NCI-H526 treated with DMSO at 0.1 percent for 48 hours (cell line): Measurements from ENCODE around the gene RMRP.

Experiments used
- DNase-seq: peaks from one replicate; lab custom pipeline; 2025; lab: John Stamatoyannopoulos, UW

Gene RMRP

GRCh38 chr9:35686222-35687203 is 28.7 kb upstream of the RMRP start:
- DNase-seq: no peak

- no peak for DNase-seq
Measured at GRCh38 chr9:35685506-35685905, 27.7 kb upstream of the RMRP start.

GRCh38 chr9:35684921-35685320 is 27.1 kb upstream of the RMRP start:
- no peak for DNase-seq

- no peak for DNase-seq
Measured at GRCh38 chr9:35683323-35683722, 25.5 kb upstream of the RMRP start.

- no peak for DNase-seq
Measured at GRCh38 chr9:35682520-35683315, 24.9 kb upstream of the RMRP start.

GRCh38 chr9:35682051-35682450 is 24.2 kb upstream of the RMRP start:
- DNase-seq: no peak

- no peak for DNase-seq
Measured at GRCh38 chr9:35681341-35682002, 23.7 kb upstream of the RMRP start.

- DNase-seq: peak; percentile 97
Measured at GRCh38 chr9:35680331-35681105, 22.7 kb upstream of the RMRP start.

- no peak for DNase-seq
Measured at GRCh38 chr9:35679766-35680330, 22.0 kb upstream of the RMRP start.

GRCh38 chr9:35679091-35679490 is 21.3 kb upstream of the RMRP start:
- DNase-seq: no peak

- no peak for DNase-seq
Measured at GRCh38 chr9:35675732-35676392, 18.0 kb upstream of the RMRP start.

GRCh38 chr9:35675204-35675603 is 17.4 kb upstream of the RMRP start:
- DNase-seq: no peak

- no peak for DNase-seq
Measured at GRCh38 chr9:35674025-35674361, 16.2 kb upstream of the RMRP start.

GRCh38 chr9:35673132-35674024 is 15.6 kb upstream of the RMRP start, which contains the start of gene CA9:
Gene CA9, plus strand, starts transcription at chr9:35673928. Its CDS starts 32 bp downstream, at chr9:35673960.
- no peak for DNase-seq

GRCh38 chr9:35669331-35670145 is 11.7 kb upstream of the RMRP start:
- DNase-seq: no peak

GRCh38 chr9:35667939-35668338 is 10.1 kb upstream of the RMRP start:
- DNase-seq: no peak

- DNase-seq: no peak
Measured at GRCh38 chr9:35666549-35666948, 8.7 kb upstream of the RMRP start.

GRCh38 chr9:35666045-35666444 is 8.2 kb upstream of the RMRP start:
- DNase-seq: no peak

GRCh38 chr9:35665471-35665818 is 7.6 kb upstream of the RMRP start:
- DNase-seq: no peak
